Measurements from ENCODE around the gene NFATC2. TPM values are rescaled to one million over a fixed set of nuclear protein-coding genes. Genes with fewer than 3 reads are reported as not detected.
"Not testable (repeated sequence)": the region's sequence is repeated elsewhere in the genome, so short reads cannot be mapped to it uniquely, and the experiment has no call there.

Gene NFATC2
- total RNA-seq, 2 experiments from 2014 or later = 58.9 to 62.3 TPM

- H3K4me3 Mint-ChIP-seq = peak overlapping the region; percentile 99
Observed at GRCh38 chr20:51541189-51542032, 1.1 kb downstream of the NFATC2 start.

GRCh38 chr20:51540580-51540979 lies 1.9 kb downstream of the NFATC2 start:
- peak overlapping the region; percentile 99 for H3K4me3 Mint-ChIP-seq
- peaks cover 9% of the 10 kb centered on the region for H3K27me3 Mint-ChIP-seq
- ATAC-seq (ENCODE audit: low read depth) (no peak), DNase-seq (no peak)
- H3K36me3 Mint-ChIP-seq = peaks cover 43% of the 10 kb centered on the region
- H3K27ac Mint-ChIP-seq = peak overlapping the region; percentile 97
- peaks cover 7% of the 10 kb centered on the region for H3K9me3 Mint-ChIP-seq
- POLR2A ChIA-PET = interaction anchor here (1.1 to 3.3 kb wide), 13 partner anchors 9 to 582 kb away, joined by 3 to 34 read pairs (median 8); partner anchors contain the start of gene DPM1
- H3K4me1 Mint-ChIP-seq = peaks cover 51% of the 10 kb centered on the region

More at GRCh38 chr20:51541189-51542032, 1.1 kb downstream of the NFATC2 start:
- H3K4me1 Mint-ChIP-seq = peaks cover 43% of the 10 kb centered on the region
- H3K27me3 Mint-ChIP-seq = peaks cover 13% of the 10 kb centered on the region
- DNase-seq (peak; percentile 80), ATAC-seq (ENCODE audit: low read depth) (peak; percentile 81)
- POLR2A ChIA-PET = interaction anchor here (0.7 to 3.3 kb wide), 23 partner anchors 10 to 610 kb away, joined by 3 to 34 read pairs (median 5); partner anchors contain the start of genes ADNP and DPM1
- peak overlapping the region; percentile 97 for H3K27ac Mint-ChIP-seq
- peaks cover 10% of the 10 kb centered on the region for H3K9me3 Mint-ChIP-seq
- H3K36me3 Mint-ChIP-seq = peaks cover 41% of the 10 kb centered on the region

GRCh38 chr20:51540074-51540473 lies 2.4 kb downstream of the NFATC2 start:
- peaks cover 41% of the 10 kb centered on the region for H3K36me3 Mint-ChIP-seq
- H3K27me3 Mint-ChIP-seq; ATAC-seq (ENCODE audit: low read depth); DNase-seq; H3K9me3 Mint-ChIP-seq: not testable (repeated sequence)
- peak overlapping the region; percentile 68 for H3K27ac Mint-ChIP-seq
- H3K4me3 Mint-ChIP-seq = peak overlapping the region; percentile 99
- H3K4me1 Mint-ChIP-seq = peaks cover 56% of the 10 kb centered on the region
- POLR2A ChIA-PET = interaction anchor here (0.9 to 3.3 kb wide), 4 partner anchors 9 to 59 kb away, joined by 3 to 34 read pairs (median 4); no protein-coding TSS in a partner anchor

GRCh38 chr20:51536116-51537069 lies 6.1 kb downstream of the NFATC2 start:
- Mint-ChIP-seq H3K9me3 (peaks cover 4% of the 10 kb centered on the region), H3K36me3 (peaks cover 49% of the 10 kb centered on the region), H3K4me3 (peak overlapping the region; percentile 66), H3K27me3 (no peaks in the 10 kb centered on the region), H3K27ac (peak overlapping the region; percentile 79), H3K4me1 (peaks cover 79% of the 10 kb centered on the region)
- POLR2A ChIA-PET = interaction anchor here (1.0 to 2.0 kb wide), 3 partner anchors 10 to 22 kb away, joined by 3 to 4 read pairs (median 4); no protein-coding TSS in a partner anchor
- ATAC-seq (ENCODE audit: low read depth) (no peak), DNase-seq (no peak)

- Mint-ChIP-seq H3K27ac (peak overlapping the region; percentile 58), H3K9me3 (peaks cover 4% of the 10 kb centered on the region), H3K36me3 (peaks cover 46% of the 10 kb centered on the region), H3K4me1 (peaks cover 80% of the 10 kb centered on the region), H3K27me3 (no peaks in the 10 kb centered on the region), H3K4me3 (no peak overlapping the region)
- no peak for DNase-seq
- POLR2A ChIA-PET = interaction anchor here (1.0 to 2.0 kb wide), 3 partner anchors 9 to 22 kb away, joined by 3 to 4 read pairs (median 4); no protein-coding TSS in a partner anchor
- ATAC-seq (ENCODE audit: low read depth) = no peak
Observed at GRCh38 chr20:51535674-51536073, 6.8 kb downstream of the NFATC2 start.

- peaks cover 81% of the 10 kb centered on the region for H3K4me1 Mint-ChIP-seq
- POLR2A ChIA-PET = interaction anchor here (0.5 to 2.0 kb wide), 2 partner anchors 16 to 21 kb away, joined by 3 to 4 read pairs; no protein-coding TSS in a partner anchor
- peak overlapping the region; percentile 58 for H3K27ac Mint-ChIP-seq
- ATAC-seq (ENCODE audit: low read depth) (no peak), DNase-seq (no peak)
- H3K36me3 Mint-ChIP-seq = peaks cover 44% of the 10 kb centered on the region
- no peaks in the 10 kb centered on the region for H3K27me3 Mint-ChIP-seq
- peaks cover 4% of the 10 kb centered on the region for H3K9me3 Mint-ChIP-seq
- peak overlapping the region; percentile 7 for H3K4me3 Mint-ChIP-seq
Observed at GRCh38 chr20:51535075-51535386, 7.5 kb downstream of the NFATC2 start.

- H3K9me3 Mint-ChIP-seq = peaks cover 3% of the 10 kb centered on the region
- H3K4me1 Mint-ChIP-seq = peaks cover 80% of the 10 kb centered on the region
- H3K27ac Mint-ChIP-seq = peak overlapping the region; percentile 31
- H3K27me3 Mint-ChIP-seq = no peaks in the 10 kb centered on the region
- DNase-seq (no peak), ATAC-seq (ENCODE audit: low read depth) (no peak)
- peak overlapping the region; percentile 2 for H3K4me3 Mint-ChIP-seq
- POLR2A ChIA-PET = interaction anchor here (0.6 to 1.1 kb wide), 2 partner anchors 9 to 79 kb away, joined by 3 to 4 read pairs; partner anchors contain the start of gene NFATC2
- H3K36me3 Mint-ChIP-seq = peaks cover 32% of the 10 kb centered on the region
Observed at GRCh38 chr20:51533291-51534172, 9.0 kb downstream of the NFATC2 start.

GRCh38 chr20:51532577-51533191 lies 9.8 kb downstream of the NFATC2 start:
- ATAC-seq (ENCODE audit: low read depth) (no peak), DNase-seq (no peak)
- Mint-ChIP-seq H3K4me3 (peak overlapping the region; percentile 2), H3K27ac (peak overlapping the region; percentile 47), H3K9me3 (no peaks in the 10 kb centered on the region), H3K27me3 (no peaks in the 10 kb centered on the region), H3K4me1 (peaks cover 79% of the 10 kb centered on the region), H3K36me3 (peaks cover 26% of the 10 kb centered on the region)
- POLR2A ChIA-PET = no interaction called here

GRCh38 chr20:51531712-51532456 lies 10.6 kb downstream of the NFATC2 start:
- Mint-ChIP-seq H3K4me1 (peaks cover 80% of the 10 kb centered on the region), H3K27ac (peak overlapping the region; percentile 86), H3K4me3 (peak overlapping the region; percentile 66), H3K27me3 (no peaks in the 10 kb centered on the region), H3K36me3 (peaks cover 25% of the 10 kb centered on the region), H3K9me3 (no peaks in the 10 kb centered on the region)
- ATAC-seq (ENCODE audit: low read depth) (no peak), DNase-seq (no peak)
- POLR2A ChIA-PET = interaction anchor here (1.9 kb wide), 1 partner anchor 9 kb away, joined by 6 read pairs; no protein-coding TSS in a partner anchor

GRCh38 chr20:51531141-51531710 lies 11.3 kb downstream of the NFATC2 start:
- Mint-ChIP-seq H3K4me1 (peaks cover 80% of the 10 kb centered on the region), H3K27me3 (no peaks in the 10 kb centered on the region), H3K9me3 (no peaks in the 10 kb centered on the region), H3K27ac (peak overlapping the region; percentile 86), H3K36me3 (peaks cover 18% of the 10 kb centered on the region), H3K4me3 (peak overlapping the region; percentile 66)
- ATAC-seq (ENCODE audit: low read depth) (peak; percentile 66), DNase-seq (peak; percentile 44)
- POLR2A ChIA-PET = interaction anchor here (1.0 to 1.9 kb wide), 5 partner anchors 8 to 30 kb away, joined by 3 to 6 read pairs (median 4); partner anchors contain the start of gene NFATC2

- Mint-ChIP-seq H3K4me1 (peaks cover 78% of the 10 kb centered on the region), H3K27me3 (no peaks in the 10 kb centered on the region), H3K4me3 (peak overlapping the region; percentile 50), H3K36me3 (peaks cover 18% of the 10 kb centered on the region), H3K27ac (peak overlapping the region; percentile 52), H3K9me3 (no peaks in the 10 kb centered on the region)
- DNase-seq (no peak), ATAC-seq (ENCODE audit: low read depth) (no peak)
- POLR2A ChIA-PET = interaction anchor here (1.7 kb wide), 1 partner anchor 29 kb away, joined by 6 read pairs; no protein-coding TSS in a partner anchor
Observed at GRCh38 chr20:51529758-51530157, 12.8 kb downstream of the NFATC2 start.

Measured in activated naive CD8-positive, alpha-beta T cell treated with anti-CD3 and anti-CD28 coated beads, Interleukin-2, amount 10 ng/mL, durations not matched to agents 7 days and 5 days (primary cell).